ENCODE results near the gene TREH.

Gene TREH

GRCh38 chr11:118653684-118654390 lies 25.6 kb downstream of the TREH start:
- TF ChIP-seq FOXP2 (optimal IDR thresholded peaks at IDR 0.05; ENCODE audit: borderline replicate concordance, extremely low read depth, extremely low read length, insufficient read depth) (no peak), REST (IDR thresholded peaks at IDR 0.05; ENCODE audit: insufficient read depth in 1 of 2, low read depth in 2 of 2, low read length in 2 of 2) (no peak), POLR2AphosphoS5 (IDR thresholded peaks at IDR 0.05; ENCODE audit: low read depth, low read length) (no peak), SIN3A (IDR thresholded peaks at IDR 0.05; ENCODE audit: borderline replicate concordance, insufficient read depth, low read length) (no peak), TAF1 (IDR thresholded peaks at IDR 0.05; ENCODE audit: borderline replicate concordance, insufficient read depth, low read length) (no peak)

GRCh38 chr11:118652681-118653181 lies 26.7 kb downstream of the TREH start:
- TF ChIP-seq REST (IDR thresholded peaks at IDR 0.05; ENCODE audit: insufficient read depth in 1 of 2, low read depth in 2 of 2, low read length in 2 of 2), result no peak
- TF ChIP-seq SIN3A (IDR thresholded peaks at IDR 0.05; ENCODE audit: borderline replicate concordance, insufficient read depth, low read length), result no peak
- no peak for TF ChIP-seq TAF1 (IDR thresholded peaks at IDR 0.05; ENCODE audit: borderline replicate concordance, insufficient read depth, low read length)
- TF ChIP-seq FOXP2 (optimal IDR thresholded peaks at IDR 0.05; ENCODE audit: borderline replicate concordance, extremely low read depth, extremely low read length, insufficient read depth), result no peak
- TF ChIP-seq POLR2AphosphoS5 (IDR thresholded peaks at IDR 0.05; ENCODE audit: low read depth, low read length), result no peak

GRCh38 chr11:118651820-118652219 lies 27.6 kb downstream of the TREH start:
- TF ChIP-seq SIN3A (IDR thresholded peaks at IDR 0.05; ENCODE audit: borderline replicate concordance, insufficient read depth, low read length), result no peak

DNA sequence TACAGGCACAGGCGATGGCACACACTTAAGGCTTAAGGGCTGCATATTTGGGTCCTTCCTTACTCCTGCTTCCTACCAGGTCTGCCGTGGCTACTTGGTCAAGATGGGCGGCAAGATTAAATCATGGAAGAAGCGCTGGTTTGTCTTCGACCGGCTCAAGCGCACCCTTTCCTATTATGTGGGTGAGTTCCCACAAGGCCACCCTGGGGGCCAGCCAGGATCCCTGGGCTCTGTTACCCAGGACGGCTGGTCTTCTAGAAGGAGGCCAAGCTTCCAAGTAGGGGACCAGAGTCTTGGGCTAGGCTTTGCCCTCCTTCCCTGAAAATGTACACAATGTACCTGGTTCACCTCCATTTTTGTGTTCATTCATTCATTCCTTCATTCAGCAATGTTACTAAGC lies 29.1 kb downstream of the TREH start:
- TF ChIP-seq FOXP2 (optimal IDR thresholded peaks at IDR 0.05; ENCODE audit: borderline replicate concordance, extremely low read depth, extremely low read length, insufficient read depth) (no peak), REST (IDR thresholded peaks at IDR 0.05; ENCODE audit: insufficient read depth in 1 of 2, low read depth in 2 of 2, low read length in 2 of 2) (no peak), POLR2AphosphoS5 (IDR thresholded peaks at IDR 0.05; ENCODE audit: low read depth, low read length) (no peak), SIN3A (IDR thresholded peaks at IDR 0.05; ENCODE audit: borderline replicate concordance, insufficient read depth, low read length) (no peak), TAF1 (IDR thresholded peaks at IDR 0.05; ENCODE audit: borderline replicate concordance, insufficient read depth, low read length) (no peak)

DNA sequence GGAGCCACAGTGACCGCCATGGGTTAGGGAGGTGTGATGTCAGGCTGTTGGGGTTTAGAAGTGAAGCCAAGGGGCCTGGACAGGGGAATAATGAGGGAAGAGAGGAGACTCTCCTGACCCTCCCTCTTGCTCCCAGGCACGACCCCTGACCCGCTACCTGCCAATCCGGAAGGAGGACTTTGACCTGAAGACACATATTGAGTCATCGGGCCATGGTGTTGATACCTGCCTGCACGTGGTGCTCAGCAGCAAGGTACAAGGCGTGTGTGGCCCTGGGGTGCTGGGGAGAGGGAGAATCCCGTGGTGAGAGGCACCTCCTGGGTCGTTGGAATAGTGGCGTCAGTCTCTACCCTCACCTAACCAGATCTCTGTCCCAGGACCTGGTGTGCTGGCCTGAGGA lies 29.5 kb downstream of the TREH start:
- no peak for TF ChIP-seq REST (IDR thresholded peaks at IDR 0.05; ENCODE audit: insufficient read depth in 1 of 2, low read depth in 2 of 2, low read length in 2 of 2)
- TF ChIP-seq TAF1 (IDR thresholded peaks at IDR 0.05; ENCODE audit: borderline replicate concordance, insufficient read depth, low read length), result no peak
- no peak for TF ChIP-seq SIN3A (IDR thresholded peaks at IDR 0.05; ENCODE audit: borderline replicate concordance, insufficient read depth, low read length)
- no peak for TF ChIP-seq POLR2AphosphoS5 (IDR thresholded peaks at IDR 0.05; ENCODE audit: low read depth, low read length)
- no peak for TF ChIP-seq FOXP2 (optimal IDR thresholded peaks at IDR 0.05; ENCODE audit: borderline replicate concordance, extremely low read depth, extremely low read length, insufficient read depth)
